ENCODE results near the gene TGFBI. TPM values are rescaled to one million over a fixed set of nuclear protein-coding genes. Genes with fewer than 3 reads are reported as not detected.

The TGFBI gene
- total RNA-seq, 4 donors from 2014 or later, result 38.4 to 48.0 (median 40.0) TPM

DNA sequence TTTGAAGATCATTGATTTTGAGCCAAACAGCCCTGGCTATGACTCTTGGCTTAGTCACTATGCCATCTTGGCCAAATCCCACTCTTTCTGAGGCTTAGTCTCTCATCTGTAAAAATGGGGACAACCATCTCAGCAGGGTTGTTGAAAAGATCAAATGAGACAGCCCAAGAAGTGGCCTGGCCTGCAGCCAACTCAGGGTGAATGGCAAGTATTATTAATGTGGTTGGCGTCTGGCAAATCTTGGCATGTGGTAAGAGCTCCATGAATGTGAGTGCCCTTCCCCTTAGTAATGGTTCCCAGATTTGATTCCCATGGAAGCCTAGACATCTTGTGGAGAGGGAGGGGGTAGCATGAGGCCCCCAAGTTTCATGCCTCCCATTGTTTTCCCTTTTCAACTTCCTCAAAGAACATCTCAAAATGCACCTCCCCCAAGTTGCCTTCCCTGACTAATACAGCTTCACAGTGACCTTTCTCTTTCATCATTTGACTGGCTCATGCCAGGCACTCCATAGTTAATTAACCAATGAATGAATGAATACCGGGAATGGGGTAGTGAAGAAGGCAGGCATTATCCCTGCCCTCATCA, 11.8 kb upstream of the TGFBI start:
- Histone ChIP-seq H3K27ac (no peak overlapping the region), H3K4me1 (peaks cover 10 to 18% of the 10 kb centered on the region in 2 donors), H3K9me3 (no peaks in the 10 kb centered on the region), H3K27me3 (no peaks in the 10 kb centered on the region), H3K36me3 (no peaks in the 10 kb centered on the region), H3K4me3 (no peak overlapping the region)
- DNase-seq (no peak), ATAC-seq (no peak)
- intact Hi-C loops (cut with DNase I; ENCODE audit: low total_unique reads), result no loop called here
- TF ChIP-seq, protein P1, sequence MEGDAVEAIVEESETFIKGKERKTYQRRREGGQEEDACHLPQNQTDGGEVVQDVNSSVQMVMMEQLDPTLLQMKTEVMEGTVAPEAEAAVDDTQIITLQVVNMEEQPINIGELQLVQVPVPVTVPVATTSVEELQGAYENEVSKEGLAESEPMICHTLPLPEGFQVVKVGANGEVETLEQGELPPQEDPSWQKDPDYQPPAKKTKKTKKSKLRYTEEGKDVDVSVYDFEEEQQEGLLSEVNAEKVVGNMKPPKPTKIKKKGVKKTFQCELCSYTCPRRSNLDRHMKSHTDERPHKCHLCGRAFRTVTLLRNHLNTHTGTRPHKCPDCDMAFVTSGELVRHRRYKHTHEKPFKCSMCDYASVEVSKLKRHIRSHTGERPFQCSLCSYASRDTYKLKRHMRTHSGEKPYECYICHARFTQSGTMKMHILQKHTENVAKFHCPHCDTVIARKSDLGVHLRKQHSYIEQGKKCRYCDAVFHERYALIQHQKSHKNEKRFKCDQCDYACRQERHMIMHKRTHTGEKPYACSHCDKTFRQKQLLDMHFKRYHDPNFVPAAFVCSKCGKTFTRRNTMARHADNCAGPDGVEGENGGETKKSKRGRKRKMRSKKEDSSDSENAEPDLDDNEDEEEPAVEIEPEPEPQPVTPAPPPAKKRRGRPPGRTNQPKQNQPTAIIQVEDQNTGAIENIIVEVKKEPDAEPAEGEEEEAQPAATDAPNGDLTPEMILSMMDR (IDR thresholded peaks at IDR 0.05 in 4 of 5, conservative IDR thresholded peaks at IDR 0.05 in 1 of 5), result no peak
- no peak for TF ChIP-seq POLR2A (IDR thresholded peaks at IDR 0.05)
- in situ Hi-C loops (cut with MboI; ENCODE audit: low sequenced_read_pairs in 4 of 4), result no loop called here

DNA sequence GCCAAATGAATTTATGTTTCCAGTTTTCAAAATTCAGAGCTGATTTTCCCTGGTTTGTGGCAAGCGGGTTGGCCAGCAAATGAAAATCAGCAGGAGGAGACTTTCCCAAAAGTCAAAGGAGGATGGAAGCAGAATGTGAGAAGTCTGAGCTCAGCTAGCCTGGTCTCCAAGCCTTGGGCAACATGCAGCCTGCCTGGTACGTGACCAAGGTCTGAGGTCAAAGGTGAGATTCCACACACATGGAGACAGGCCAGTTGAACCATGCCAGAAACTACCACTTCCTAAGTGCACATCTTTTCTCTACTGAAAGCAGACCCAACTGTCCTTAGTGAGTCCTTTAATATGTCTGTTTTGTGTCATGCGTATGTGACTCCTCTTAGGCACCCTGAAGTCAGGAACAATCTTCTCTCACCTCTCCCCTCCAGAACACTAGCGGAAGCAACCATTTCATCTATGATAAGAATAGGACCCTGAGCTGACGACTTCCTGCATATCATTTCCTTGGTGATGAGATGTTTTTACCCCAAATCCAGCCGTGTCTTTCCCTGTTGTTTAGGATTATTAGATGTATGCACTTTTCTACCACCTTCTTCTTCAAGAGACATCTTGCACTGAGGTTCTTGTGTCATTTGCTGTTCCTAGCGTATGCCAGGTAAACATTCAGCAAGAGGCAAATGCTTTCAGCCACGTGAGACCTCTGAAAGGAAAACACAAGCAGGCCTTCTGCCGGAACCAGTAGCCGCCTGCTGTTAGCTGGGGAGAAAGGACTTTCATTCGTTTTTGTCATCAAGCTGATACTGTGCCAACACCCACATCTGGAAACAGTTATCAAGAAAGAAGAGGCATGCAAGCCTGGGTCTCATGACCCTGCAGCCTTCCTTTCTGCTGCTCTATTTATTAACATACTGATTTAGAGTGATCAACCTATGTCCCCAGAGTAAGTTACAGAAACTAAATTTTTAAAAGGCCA, 9.7 kb upstream of the TGFBI start:
- in situ Hi-C loops (cut with MboI; ENCODE audit: low sequenced_read_pairs in 4 of 4), result no loop called here
- ATAC-seq, result peak; percentile 73 to 82
- Histone ChIP-seq H3K27ac (peak overlapping the region; percentile 23 to 61 (median 38)), H3K4me3 (no peak overlapping the region), H3K27me3 (no peaks in the 10 kb centered on the region), H3K36me3 (no peaks in the 10 kb centered on the region), H3K9me3 (no peaks in the 10 kb centered on the region), H3K4me1 (peaks cover 8 to 14% of the 10 kb centered on the region in 2 donors)
- TF ChIP-seq POLR2A (IDR thresholded peaks at IDR 0.05), result no peak
- TF ChIP-seq, protein P1 (IDR thresholded peaks at IDR 0.05 in 4 of 5, conservative IDR thresholded peaks at IDR 0.05 in 1 of 5), result peak in 1 of 5 experiments; percentile 11
- intact Hi-C loops (cut with DNase I; ENCODE audit: low total_unique reads), result no loop called here
- peak; percentile 61 to 68 for DNase-seq

DNA sequence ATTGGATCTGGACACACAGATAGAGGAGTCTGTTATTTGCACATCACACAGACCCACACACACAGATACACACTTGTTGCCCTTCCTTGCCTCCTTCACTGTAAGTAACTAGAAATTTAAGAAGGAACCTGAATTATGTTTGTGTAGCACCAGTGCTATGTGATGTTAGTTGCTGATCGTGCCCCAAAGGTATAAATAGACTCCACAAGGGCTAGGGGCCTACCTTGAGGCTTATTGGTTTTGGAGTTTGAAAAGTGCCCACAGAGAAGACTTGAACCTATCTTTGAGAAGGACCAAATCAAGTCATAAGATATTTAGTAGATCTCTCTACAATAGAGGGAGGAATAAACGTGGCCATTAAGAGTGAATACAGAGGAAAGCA, 8.8 kb upstream of the TGFBI start:
- peaks cover 8 to 19% of the 10 kb centered on the region in 2 donors for H3K4me1 ChIP-seq
- DNase-seq (no peak), ATAC-seq (no peak)
- peak overlapping the region; percentile 23 to 61 (median 38) for H3K27ac ChIP-seq
- H3K9me3 ChIP-seq, result no peaks in the 10 kb centered on the region
- in situ Hi-C loops (cut with MboI; ENCODE audit: low sequenced_read_pairs in 4 of 4), result no loop called here
- no peaks in the 10 kb centered on the region for H3K36me3 ChIP-seq
- intact Hi-C loops (cut with DNase I; ENCODE audit: low total_unique reads), result no loop called here
- H3K4me3 ChIP-seq, result no peak overlapping the region
- TF ChIP-seq, protein P1 (IDR thresholded peaks at IDR 0.05 in 4 of 5, conservative IDR thresholded peaks at IDR 0.05 in 1 of 5), result no peak
- no peak for TF ChIP-seq POLR2A (IDR thresholded peaks at IDR 0.05)
- H3K27me3 ChIP-seq, result no peaks in the 10 kb centered on the region

DNA sequence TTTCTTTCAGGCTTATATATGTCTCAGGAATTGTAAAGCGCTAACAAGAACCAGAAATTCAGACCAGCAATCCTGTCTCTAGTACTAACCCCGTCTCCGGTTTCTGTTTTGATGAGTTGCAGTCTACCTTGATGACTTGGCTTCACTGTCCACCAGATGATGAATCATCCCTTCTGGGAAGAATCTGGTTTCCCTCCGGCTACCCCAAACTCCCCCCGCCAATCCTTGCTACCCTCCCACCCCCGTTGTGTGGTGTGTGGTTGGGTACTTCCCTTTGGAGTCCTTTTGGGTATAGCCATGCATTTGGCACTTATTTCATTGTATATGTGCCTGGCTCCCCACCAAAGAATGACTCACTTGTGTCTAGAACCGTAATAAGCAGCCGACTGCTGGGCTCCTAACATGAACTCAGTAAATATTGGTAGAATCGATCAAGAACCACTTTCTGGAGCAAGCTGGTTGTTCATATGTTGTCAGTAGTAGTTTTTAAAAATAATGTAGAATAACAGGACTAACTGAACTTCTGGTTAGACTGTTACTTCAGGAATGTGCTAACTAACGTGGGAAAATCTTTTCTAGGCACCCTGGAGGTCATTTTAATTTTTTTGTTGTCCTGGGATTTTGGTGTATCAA, 8.3 kb upstream of the TGFBI start:
- Histone ChIP-seq H3K9me3 (no peaks in the 10 kb centered on the region), H3K36me3 (no peaks in the 10 kb centered on the region), H3K4me3 (no peak overlapping the region), H3K4me1 (peaks cover 8 to 19% of the 10 kb centered on the region in 2 donors), H3K27ac (peak overlapping the region; percentile 23 to 61 (median 38)), H3K27me3 (no peaks in the 10 kb centered on the region)
- ATAC-seq (peak; percentile 66 to 70), DNase-seq (no peak)
- in situ Hi-C loops (cut with MboI; ENCODE audit: low sequenced_read_pairs in 4 of 4) (no loop called here), intact Hi-C loops (cut with DNase I; ENCODE audit: low total_unique reads) (no loop called here)
- no peak for TF ChIP-seq POLR2A (IDR thresholded peaks at IDR 0.05)
- TF ChIP-seq, protein P1 (IDR thresholded peaks at IDR 0.05 in 4 of 5, conservative IDR thresholded peaks at IDR 0.05 in 1 of 5), result no peak
